ENCODE data around the gene PGF.
A peak's percentile ranks its signal among the peaks of the same experiment; 100 is the strongest.

The PGF gene

GRCh38 chr14:74955229-74956026 is at the start of gene PGF (continued):
- TF ChIP-seq ZNF692 (tag by site-specific recombination; IDR thresholded peaks at IDR 0.05) (0 out of 2 replicates have a peak, but pooled peaks have one; percentile 27), ZNF707 (tag by site-specific recombination; IDR thresholded peaks at IDR 0.05) (no peak), ZNF514 (tag by site-specific recombination; IDR thresholded peaks at IDR 0.05) (no peak)
- TF ChIP-seq, protein P1, sequence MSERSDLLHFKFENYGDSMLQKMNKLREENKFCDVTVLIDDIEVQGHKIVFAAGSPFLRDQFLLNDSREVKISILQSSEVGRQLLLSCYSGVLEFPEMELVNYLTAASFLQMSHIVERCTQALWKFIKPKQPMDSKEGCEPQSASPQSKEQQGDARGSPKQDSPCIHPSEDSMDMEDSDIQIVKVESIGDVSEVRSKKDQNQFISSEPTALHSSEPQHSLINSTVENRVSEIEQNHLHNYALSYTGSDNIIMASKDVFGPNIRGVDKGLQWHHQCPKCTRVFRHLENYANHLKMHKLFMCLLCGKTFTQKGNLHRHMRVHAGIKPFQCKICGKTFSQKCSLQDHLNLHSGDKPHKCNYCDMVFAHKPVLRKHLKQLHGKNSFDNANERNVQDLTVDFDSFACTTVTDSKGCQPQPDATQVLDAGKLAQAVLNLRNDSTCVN (tag by site-specific recombination; optimal IDR thresholded peaks at IDR 0.05), result peak; percentile 21

GRCh38 chr14:75003250-75004027 is 48.0 kb upstream of the PGF start:
- POLR2A ChIA-PET, result interaction anchor here (1.3 to 1.7 kb wide), 3 partner anchors 15 to 80 kb away, joined by 3 to 6 read pairs (median 6); partner anchors contain the start of genes PGF and RPS6KL1

More at GRCh38 chr14:75003250-75004027, 48.0 kb upstream of the PGF start:
- H3K9me3 ChIP-seq (ENCODE audit: control insufficient read depth, insufficient read depth, low read depth, low read length), result no peaks in the 10 kb centered on the region
- peaks cover 36 to 46% of the 10 kb centered on the region in 2 experiments for H3K36me3 ChIP-seq (ENCODE audit: control insufficient read depth in 2 of 2, insufficient read depth in 1 of 2, low read length in 2 of 2)
- TF ChIP-seq SCRT1 (tag by site-specific recombination; IDR thresholded peaks at IDR 0.05; ENCODE audit: borderline replicate concordance) (peak; percentile 77), SCRT2 (tag by site-specific recombination; IDR thresholded peaks at IDR 0.05) (peak; percentile 85), PRDM2 (tag by site-specific recombination; IDR thresholded peaks at IDR 0.05; ENCODE audit: borderline replicate concordance) (no peak), ZNF16 (tag by site-specific recombination; IDR thresholded peaks at IDR 0.05; ENCODE audit: low read depth) (no peak), ZNF76 (tag by site-specific recombination; IDR thresholded peaks at IDR 0.05; ENCODE audit: borderline replicate concordance, low read depth) (peak; percentile 4; the same call in 1 of the 2 replicates), ZNF501 (tag by site-specific recombination; IDR thresholded peaks at IDR 0.05) (0 out of 2 replicates have a peak, but pooled peaks have one; percentile 36)
- H3K27ac ChIP-seq (ENCODE audit: extremely low read depth, low read depth, low read length), result peak overlapping the region; percentile 6; the same call in 1 of the 2 replicates
- CTCF ChIA-PET, result interaction anchor here (0.6 to 2.7 kb wide), 7 partner anchors 13 to 1878 kb away, joined by 3 to 10 read pairs (median 4); no protein-coding TSS in a partner anchor
- H3K4me3 ChIP-seq (ENCODE audit: low read depth, low read length), result peak overlapping the region; percentile 83
- H3K4me1 ChIP-seq (ENCODE audit: control insufficient read depth, insufficient read depth, low read length), result no peaks in the 10 kb centered on the region
